ENCODE data around the gene TMEM171.
A peak's percentile ranks its signal among the peaks of the same experiment; 100 is the strongest.

Gene TMEM171

DNA sequence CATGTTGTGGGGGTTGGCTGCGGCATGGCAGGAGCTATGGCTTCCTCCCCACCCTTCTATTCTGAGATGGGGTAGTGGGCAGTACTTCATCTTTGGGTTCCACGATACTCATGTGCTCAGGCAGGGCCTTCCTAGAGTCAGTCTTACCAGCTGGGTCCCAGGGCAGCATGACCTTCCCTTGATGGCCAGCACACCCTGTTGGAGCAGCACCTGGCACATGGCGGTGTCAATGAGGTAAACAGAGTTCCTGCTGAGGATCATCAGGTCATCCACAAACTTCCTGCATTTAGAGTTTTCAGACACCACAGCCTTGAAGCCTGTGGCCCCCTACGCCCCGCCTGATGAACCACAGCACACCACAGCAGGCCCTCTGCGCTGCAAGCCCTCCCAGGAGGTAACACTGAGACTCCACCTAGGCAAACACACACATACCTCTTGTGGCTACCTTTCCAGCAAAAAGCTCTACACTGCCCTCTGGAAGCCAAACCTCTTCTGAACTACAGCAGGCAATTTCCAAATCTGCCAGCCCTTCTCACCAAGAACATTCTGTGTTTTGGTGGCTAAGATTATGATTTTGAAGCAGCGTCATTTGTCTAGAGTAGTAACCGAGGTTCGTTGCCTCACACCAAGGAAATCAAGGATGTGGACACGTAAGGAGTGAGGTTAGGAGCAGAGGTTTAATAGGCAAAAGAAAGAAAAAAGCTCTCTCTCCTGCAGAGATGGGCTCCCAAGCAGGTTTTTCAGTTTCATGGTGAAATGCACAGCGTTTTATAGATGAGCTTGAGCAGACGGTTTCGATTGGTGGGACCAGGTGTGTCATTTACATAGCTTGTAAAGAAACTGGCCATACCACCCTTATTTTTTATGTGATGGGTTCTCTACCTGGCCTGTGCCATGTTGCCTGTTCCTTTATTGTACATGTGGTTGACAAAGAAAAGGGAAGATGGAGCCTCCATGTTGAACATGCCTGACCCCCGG lies 32.3 kb downstream of the TMEM171 start:
- DNase-seq (ENCODE audit: low spot score), result peak; percentile 34

DNA sequence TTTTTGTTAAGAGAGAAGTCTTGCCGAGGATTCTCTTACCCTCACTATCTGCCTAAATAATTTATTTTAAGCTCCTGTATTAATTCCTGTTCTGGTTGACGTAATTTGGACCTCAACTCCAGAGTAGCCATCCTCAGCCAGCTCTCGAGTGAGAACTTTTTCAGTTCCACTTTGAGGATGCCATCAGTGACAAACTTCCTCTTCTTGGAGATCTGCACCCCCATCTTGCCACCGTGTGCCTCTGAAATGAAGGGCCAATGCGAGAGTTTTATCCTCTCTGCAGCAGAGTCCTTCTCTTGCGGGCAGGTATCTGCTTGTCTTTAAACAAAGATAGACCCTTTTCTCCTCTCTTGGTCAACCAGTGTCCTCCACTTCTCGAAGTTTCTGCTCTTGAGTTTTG lies 33.1 kb downstream of the TMEM171 start:
- no peak for DNase-seq (ENCODE audit: low spot score)

DNA sequence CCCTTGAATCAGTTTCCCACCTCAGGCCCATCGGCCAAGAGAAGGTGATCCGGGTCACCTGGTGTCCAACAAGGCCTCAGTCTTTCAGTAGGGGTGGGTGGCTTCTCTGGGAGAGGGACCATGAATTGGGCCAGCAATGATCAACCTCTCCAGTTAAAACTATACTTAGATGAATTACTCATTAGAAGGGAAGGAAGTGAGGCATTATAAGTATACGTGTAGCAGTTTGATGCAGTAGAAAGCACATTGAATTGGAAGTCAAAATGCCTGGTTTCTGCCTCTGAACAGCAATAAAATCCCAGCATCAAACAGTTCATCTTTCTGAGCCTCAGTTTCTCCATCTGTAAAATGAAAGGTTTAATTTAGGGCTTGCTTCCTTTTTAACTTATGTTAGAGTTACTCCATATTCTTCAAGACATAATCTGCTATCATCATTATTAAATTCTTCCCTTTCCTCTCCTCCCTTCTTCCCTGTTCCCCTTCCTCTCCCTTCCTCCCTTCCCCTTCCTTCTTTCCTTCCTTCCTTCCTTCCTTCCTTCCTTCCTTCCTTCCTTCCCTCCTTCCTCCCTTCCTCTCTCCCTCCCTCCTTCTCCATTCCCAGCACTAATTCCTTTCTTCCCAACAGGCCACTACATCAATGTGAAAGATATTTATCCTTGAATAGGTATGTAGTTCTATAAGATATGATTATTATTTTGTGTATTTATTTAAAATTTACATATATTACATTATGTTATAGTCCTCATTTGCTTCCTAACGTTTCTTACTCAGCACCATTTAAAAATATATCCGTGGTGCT lies 34.0 kb downstream of the TMEM171 start:
- DNase-seq (ENCODE audit: low spot score), result no peak

GRCh38 chr5:73155271-73156222 lies 35.2 kb downstream of the TMEM171 start:
- DNase-seq (ENCODE audit: low spot score), result no peak

DNA sequence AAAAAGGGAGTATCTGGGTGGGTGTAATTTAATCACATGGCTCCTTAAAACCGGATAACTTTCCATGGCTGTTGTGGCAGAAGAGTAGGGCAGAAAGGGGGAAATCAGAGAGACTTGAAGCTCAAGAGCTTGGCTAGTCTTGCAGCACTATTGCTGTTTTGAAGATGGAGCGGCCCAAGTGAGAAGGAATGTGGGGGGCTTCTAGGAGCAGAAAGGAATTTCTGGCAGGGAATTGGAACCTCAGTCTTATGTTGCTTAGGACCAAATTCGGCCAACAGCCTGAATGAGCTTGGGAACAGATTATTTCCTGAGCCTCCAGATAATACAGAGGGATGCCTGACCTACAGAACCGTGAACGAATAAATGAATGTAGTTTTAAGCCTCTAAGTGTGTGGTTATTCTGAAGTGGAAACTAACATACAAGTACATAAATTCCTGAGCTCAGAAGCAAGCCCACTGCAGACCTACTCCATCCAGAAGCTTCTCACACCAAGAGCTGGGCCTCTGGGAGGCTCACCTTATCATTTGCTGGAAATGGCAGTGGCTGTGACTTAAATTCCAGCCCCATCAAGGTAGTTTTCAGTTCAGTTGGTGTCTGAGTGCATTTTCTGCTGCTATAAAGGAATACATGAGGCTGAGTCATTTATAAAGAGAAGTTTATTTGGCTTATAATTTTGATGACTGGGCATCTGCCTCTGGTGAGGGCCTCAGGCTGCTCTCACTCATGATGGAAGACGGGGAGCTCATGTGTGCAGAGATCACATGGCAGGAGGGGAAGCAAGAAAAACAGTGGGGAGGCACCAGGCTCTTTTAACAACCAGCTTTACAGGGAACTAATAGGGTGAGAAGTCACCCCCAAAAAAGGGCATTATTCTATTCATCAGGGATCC lies 37.3 kb downstream of the TMEM171 start:
- no peak for DNase-seq (ENCODE audit: low spot score)

- DNase-seq (ENCODE audit: low spot score), result no peak
Measured at GRCh38 chr5:73158313-73158712, 37.9 kb downstream of the TMEM171 start.

- no peak for DNase-seq (ENCODE audit: low spot score)
Measured at GRCh38 chr5:73160239-73160671, 39.9 kb downstream of the TMEM171 start.

GRCh38 chr5:73170522-73170921 lies 50.1 kb downstream of the TMEM171 start:
- peak; percentile 40 for DNase-seq (ENCODE audit: low spot score)

DNA sequence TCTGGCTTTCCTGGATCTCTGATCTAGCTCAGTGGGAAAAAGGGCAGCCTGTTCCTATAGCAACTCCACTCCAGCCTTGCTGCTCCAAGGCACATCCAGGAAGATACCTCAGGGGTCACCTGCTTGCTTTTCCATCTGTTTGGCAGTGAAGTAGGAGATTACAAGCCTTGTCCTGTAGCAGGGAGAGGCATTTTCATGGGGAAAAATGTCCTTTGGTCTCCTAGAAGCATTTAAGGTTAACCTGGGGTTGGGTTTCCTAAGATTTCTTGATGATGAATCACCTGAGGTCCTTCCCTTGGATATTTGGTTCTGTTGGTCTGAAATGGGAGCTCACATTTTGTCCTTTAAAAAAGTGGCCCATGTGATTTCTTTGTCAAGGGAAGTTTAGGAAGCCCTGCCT lies 51.1 kb downstream of the TMEM171 start:
- DNase-seq (ENCODE audit: low spot score), result no peak

DNA sequence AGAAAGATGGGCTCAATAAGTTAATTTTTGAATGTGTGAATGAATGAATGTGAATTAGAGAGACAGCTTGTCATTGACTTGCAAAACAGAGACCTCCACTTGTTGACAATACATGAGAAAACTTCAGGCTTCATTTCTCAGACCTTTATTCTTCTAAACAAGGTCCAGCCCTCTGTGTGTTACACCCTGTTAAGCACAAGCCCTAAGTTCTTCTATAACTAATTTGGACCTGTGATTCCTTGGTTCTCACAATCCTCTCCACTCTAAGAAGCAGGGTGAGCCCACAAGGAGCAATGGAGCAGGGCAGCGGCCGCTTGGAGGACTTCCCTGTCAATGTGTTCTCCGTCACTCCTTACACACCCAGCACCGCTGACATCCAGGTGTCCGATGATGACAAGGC lies 52.6 kb downstream of the TMEM171 start, which contains the start of gene TMEM174:
TSS of gene TMEM174 (plus strand) at position 243 of the 400 bp plus-strand sequence. CDS start at position 294, 51 bp downstream.
- no peak for DNase-seq (ENCODE audit: low spot score)

DNA sequence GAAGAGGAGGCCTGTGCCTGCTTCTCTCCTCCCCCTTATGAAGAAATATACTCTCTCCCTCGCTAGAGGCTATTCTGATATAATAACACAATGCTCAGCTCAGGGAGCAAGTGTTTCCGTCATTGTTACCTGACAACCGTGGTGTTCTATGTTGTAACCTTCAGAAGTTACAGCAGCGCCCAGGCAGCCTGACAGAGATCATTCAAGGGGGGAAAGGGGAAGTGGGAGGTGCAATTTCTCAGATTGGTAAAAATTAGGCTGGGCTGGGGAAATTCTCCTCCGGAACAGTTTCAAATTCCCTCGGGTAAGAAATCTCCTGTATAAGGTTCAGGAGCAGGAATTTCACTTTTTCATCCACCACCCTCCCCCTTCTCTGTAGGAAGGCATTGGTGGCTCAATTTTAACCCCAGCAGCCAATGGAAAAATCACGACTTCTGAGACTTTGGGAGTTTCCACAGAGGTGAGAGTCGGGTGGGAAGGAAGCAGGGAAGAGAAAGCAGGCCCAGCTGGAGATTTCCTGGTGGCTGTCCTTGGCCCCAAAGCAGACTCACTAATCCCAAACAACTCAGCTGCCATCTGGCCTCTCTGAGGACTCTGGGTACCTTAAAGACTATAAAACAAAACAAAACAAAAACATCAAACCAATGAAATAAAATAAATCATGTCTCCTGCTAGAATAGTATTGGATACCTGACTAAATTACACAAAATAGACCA lies 53.9 kb downstream of the TMEM171 start:
- DNase-seq (ENCODE audit: low spot score), result no peak

GRCh38 chr5:73176250-73176649 lies 55.9 kb downstream of the TMEM171 start:
- no peak for DNase-seq (ENCODE audit: low spot score)

GRCh38 chr5:73178265-73178664 lies 57.9 kb downstream of the TMEM171 start:
- DNase-seq (ENCODE audit: low spot score), result no peak

DNA sequence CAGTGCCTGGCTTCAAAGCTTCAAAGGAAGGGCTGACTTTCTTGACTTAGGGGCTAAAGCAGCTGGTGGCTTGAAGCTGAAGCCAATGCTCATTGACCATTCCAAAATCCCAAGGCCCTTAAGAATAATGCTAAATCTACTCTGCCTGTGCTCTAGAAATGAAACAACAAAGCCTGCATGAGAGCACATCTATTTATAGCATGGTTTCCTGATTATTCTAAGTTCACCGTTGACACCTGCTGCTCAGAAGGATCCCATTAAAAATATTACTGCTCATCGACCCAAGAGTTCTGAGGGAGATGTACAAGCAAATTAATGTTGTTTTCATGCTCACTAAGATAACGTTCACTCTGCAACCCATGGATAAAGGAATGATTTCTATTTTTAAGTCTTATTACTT lies 59.4 kb downstream of the TMEM171 start:
- no peak for DNase-seq (ENCODE audit: low spot score)

GRCh38 chr5:73180566-73180965 lies 60.2 kb downstream of the TMEM171 start:
- no peak for DNase-seq (ENCODE audit: low spot score)

Data from iPS-NIHi11 (cell line).